Measurements from ENCODE around the gene RAB9B.
A peak's percentile ranks its signal among the peaks of the same experiment; 100 is the strongest.

RAB9B gene, protein sequence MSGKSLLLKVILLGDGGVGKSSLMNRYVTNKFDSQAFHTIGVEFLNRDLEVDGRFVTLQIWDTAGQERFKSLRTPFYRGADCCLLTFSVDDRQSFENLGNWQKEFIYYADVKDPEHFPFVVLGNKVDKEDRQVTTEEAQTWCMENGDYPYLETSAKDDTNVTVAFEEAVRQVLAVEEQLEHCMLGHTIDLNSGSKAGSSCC

DNA sequence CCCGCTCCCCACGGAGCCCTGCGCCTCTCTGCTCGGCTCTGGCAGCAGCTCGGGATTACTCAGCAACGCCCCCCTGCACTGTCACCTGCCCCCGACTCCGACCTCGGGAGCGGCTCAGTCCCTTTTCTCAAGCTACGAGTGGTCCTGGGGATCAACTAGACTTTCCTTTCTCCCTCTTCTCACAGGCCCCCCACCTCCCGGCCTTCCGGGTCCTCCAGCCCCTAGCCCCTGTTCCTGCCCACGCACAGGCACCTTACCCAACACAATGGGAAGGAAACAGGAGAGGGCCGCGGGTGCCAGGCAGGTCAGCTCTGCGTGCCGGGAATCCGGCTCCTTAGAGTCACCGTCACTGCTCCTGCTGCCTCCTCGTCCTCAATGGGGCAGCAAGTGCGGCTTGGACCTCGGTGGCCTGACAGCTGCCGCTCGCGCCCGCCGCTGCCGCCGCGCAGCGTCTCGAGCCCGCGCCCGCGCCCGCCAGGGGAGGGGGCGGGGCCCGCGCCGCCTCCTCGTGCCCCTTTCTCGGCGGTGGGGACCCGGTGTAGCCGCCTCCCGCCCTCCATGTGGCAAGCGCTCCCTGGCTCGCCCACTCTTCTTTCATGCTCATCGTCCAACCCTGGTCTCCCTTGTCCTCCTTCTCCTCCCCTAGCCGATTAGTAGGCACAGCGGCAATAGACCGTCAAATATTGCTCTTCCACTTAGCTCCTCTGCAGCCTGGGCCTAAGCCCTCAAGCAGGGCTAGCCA, at the start of gene RAB9B:
Gene RAB9B (minus strand): TSS at position 455 of the 742 bp plus-strand sequence. CDS start 6,473 bp downstream, outside the sequence.
- peak within 1 kb of the TSS; percentile 60 for H3K27ac ChIP-seq
- H3K9me3 ChIP-seq (ENCODE audit: severe bottlenecking) = peaks cover 4% of the 10 kb centered on the region
- peaks cover 34% of the 10 kb centered on the region for H3K27me3 ChIP-seq (ENCODE audit: insufficient read depth, low read depth, severe bottlenecking)
- no peaks in the 10 kb centered on the region for H3K36me3 ChIP-seq
- TF ChIP-seq, protein P1, sequence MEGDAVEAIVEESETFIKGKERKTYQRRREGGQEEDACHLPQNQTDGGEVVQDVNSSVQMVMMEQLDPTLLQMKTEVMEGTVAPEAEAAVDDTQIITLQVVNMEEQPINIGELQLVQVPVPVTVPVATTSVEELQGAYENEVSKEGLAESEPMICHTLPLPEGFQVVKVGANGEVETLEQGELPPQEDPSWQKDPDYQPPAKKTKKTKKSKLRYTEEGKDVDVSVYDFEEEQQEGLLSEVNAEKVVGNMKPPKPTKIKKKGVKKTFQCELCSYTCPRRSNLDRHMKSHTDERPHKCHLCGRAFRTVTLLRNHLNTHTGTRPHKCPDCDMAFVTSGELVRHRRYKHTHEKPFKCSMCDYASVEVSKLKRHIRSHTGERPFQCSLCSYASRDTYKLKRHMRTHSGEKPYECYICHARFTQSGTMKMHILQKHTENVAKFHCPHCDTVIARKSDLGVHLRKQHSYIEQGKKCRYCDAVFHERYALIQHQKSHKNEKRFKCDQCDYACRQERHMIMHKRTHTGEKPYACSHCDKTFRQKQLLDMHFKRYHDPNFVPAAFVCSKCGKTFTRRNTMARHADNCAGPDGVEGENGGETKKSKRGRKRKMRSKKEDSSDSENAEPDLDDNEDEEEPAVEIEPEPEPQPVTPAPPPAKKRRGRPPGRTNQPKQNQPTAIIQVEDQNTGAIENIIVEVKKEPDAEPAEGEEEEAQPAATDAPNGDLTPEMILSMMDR (IDR thresholded peaks at IDR 0.05; ENCODE audit: low read depth, low read length) = no peak
- H3K4me3 ChIP-seq (ENCODE audit: low read depth, low read length) = peak within 1 kb of the TSS; percentile 46
- DNase-seq = peak; percentile 72

DNA sequence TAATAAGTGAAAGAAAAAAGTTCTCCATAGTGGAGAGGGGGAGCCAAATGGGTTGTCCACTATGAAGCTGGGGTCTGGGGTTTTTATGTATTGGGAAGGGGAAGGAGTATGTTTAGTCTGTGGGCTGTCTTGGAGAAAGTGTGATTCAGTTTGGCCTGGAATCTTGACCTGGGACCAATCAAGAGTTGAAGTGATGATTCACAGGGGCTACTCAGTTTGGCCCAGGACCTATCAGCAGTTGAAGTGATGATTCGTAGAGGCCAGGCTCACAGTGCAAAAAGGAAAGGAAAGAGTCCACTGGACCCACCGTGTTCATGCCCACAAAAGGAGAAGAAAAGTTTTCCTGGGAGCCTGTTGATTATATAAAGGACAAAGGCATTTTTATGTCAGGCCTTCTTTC, 47.3 kb upstream of the RAB9B start:
- DNase-seq = no peak
- H3K27me3 ChIP-seq (ENCODE audit: insufficient read depth, low read depth, severe bottlenecking) = peaks cover 14% of the 10 kb centered on the region
- no peak overlapping the region for H3K27ac ChIP-seq
- no peaks in the 10 kb centered on the region for H3K9me3 ChIP-seq (ENCODE audit: severe bottlenecking)
- TF ChIP-seq, protein P1 (IDR thresholded peaks at IDR 0.05; ENCODE audit: low read depth, low read length) = no peak
- no peaks in the 10 kb centered on the region for H3K36me3 ChIP-seq
- no peak overlapping the region for H3K4me3 ChIP-seq (ENCODE audit: low read depth, low read length)

DNA sequence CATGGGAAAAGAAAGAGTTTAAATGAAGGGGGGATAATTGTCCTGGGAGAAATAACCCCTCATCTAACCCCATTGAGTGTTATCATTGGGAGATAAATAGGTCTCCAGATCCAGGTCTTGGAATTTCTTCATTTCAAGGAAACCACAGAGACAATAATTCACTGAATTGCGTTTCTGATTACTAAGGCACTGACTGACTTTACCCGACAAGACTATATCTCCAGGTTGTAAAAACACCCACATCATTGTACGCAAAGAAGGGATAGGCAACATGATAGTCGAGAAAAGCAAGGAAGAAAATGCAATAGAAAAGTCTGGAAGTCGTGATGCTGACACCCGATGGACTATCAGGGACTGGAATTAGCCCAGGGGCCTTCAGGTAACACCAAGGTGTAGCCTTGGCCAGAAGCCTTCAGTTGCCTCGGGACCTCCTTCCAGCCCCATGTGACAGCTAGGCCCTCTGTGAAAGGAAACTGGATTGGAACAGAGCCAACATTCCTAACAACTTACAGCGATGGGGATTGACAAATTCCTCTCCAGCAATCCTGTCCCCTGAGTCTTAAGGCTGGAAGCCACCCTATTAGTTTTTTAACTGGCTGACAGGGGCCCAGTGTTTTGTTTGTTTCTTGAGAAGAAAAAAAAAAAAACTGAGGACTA, 46.5 kb upstream of the RAB9B start:
- peaks cover 14% of the 10 kb centered on the region for H3K27me3 ChIP-seq (ENCODE audit: insufficient read depth, low read depth, severe bottlenecking)
- no peaks in the 10 kb centered on the region for H3K9me3 ChIP-seq (ENCODE audit: severe bottlenecking)
- H3K36me3 ChIP-seq = no peaks in the 10 kb centered on the region
- H3K27ac ChIP-seq = no peak overlapping the region
- no peak for DNase-seq
- TF ChIP-seq, protein P1 (IDR thresholded peaks at IDR 0.05; ENCODE audit: low read depth, low read length) = no peak
- no peak overlapping the region for H3K4me3 ChIP-seq (ENCODE audit: low read depth, low read length)

DNA sequence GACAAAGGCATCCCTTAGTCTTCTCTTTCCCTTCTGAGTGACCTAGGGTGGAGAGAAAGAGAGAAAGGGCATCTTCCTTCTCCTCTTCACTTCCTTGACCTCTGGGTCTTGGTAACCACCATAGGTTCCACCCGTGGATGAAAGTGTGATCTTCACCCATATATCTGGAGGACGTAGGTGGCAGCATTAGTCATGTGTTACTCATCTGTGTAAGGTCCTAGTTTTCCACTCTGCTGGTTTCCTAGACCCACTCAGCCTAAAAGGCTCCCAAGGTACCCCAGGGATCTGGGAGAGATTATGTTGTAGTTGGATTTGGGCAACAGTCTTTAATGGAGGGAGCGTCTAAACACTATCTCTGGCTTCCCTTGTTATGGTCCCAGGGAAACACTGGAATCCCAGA, 45.5 kb upstream of the RAB9B start:
- DNase-seq = no peak
- TF ChIP-seq, protein P1 (IDR thresholded peaks at IDR 0.05; ENCODE audit: low read depth, low read length) = no peak
- H3K36me3 ChIP-seq = no peaks in the 10 kb centered on the region
- no peaks in the 10 kb centered on the region for H3K9me3 ChIP-seq (ENCODE audit: severe bottlenecking)
- H3K27ac ChIP-seq = no peak overlapping the region
- H3K4me3 ChIP-seq (ENCODE audit: low read depth, low read length) = no peak overlapping the region
- H3K27me3 ChIP-seq (ENCODE audit: insufficient read depth, low read depth, severe bottlenecking) = peaks cover 12% of the 10 kb centered on the region

DNA sequence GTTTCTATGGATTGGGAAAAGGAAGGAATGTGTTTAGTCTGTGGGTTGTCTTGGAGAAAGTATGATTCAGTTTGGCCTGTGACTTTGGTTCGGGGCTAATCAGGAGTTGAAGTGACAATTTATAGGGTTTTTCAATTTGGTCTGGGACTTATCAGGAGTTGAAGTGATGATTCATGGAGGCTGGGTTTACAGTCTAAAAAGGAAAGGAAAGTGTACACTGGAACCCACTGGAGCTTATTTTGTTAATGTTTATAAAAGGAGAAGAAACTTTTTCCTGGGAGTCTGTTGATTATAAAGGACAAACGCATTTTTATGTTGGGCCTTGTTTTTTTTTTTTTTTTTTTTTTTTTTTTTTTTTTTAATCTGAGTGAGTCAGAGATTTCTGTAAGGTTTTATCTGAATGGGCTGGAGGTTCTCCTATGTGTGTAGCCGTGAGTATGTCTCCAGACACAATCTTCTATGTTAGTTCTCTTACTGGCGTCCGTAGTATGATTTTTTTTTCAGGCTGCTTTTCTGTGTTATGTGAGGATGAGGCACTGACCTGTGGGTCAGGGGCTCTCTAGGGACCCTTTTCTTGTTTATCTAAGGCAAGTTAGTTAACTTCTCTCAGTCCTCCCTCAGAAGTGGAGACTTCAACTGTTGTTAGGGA, 33.0 kb upstream of the RAB9B start:
- Histone ChIP-seq H3K27me3 (ENCODE audit: insufficient read depth, low read depth, severe bottlenecking) (peaks cover 18% of the 10 kb centered on the region), H3K36me3 (no peaks in the 10 kb centered on the region), H3K4me3 (ENCODE audit: low read depth, low read length) (no peak overlapping the region), H3K27ac (no peak overlapping the region), H3K9me3 (ENCODE audit: severe bottlenecking) (no peaks in the 10 kb centered on the region)
- TF ChIP-seq, protein P1 (IDR thresholded peaks at IDR 0.05; ENCODE audit: low read depth, low read length) = no peak
- DNase-seq = no peak
